GM11168 (cell line): Measurements from ENCODE around the gene LRRTM2.

Source experiments
- in situ Hi-C: fragments of 300-500 bp; cut with MboI; formaldehyde crosslinking; loops from one replicate; pipeline ENCODE4 v1.12.0; 2022; ENCODE audit warnings: low sequenced_read_pairs; ENCODE audit not compliant: unreplicated experiment

The LRRTM2 gene

DNA sequence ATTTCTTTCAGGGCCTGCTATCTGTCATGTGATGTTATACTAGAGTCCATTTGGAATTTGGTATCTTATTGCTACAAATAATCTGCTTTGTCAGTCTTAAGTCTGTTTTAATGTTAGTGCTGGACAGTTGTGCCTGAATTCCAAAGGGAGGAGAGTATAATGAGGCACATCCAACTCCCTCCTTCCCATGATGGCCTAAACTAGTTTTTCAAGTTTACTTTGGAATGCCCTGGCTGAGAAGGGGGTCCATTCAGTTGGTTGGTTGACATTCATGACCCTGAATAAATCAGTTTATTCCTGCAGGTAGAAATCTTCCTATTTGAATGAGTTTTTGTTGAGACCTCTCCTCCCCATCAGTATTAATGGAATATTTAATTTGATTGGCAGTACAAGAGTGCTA is 9.4 kb upstream of the LRRTM2 start:
- in situ Hi-C loops: no loop called here

DNA sequence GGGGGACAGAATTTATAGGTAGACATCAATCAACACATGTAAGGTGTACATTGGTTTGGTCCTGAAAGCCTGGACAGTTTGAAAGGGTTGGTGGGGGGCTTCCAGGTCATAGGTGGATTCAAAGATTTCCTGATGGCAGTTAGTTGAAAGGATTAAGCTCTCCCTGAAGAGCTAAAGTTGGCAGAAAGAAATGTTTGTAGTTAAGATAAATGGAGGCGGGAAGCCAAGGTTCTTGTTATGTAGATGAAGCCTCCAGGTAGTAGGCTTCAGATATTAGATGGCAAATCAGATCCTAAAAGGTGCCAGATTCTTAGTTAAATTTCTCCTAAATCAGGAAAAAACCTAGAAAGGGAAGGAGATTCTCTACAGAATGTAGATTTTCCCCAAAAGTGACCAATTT is 9.0 kb upstream of the LRRTM2 start:
- in situ Hi-C loops: no loop called here

DNA sequence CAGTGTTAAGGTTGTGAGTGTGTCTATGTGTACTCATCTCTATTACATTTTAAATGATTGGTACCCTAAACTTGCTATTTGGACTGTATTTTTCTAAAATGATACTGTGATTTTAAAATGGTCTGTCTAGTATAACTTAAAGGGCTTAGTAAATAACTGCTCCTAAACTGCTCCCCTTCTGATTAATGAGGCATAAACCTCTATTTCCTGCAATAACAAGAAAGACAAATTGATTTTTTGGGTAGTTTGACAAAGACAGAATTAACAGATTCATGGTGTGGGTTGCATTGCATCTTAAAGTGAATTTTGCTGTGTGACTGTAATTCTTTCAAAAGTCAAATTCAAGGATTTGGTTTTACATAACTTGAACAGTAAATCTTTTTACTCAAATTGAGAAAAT is 8.1 kb upstream of the LRRTM2 start:
- in situ Hi-C loops: no loop called here

DNA sequence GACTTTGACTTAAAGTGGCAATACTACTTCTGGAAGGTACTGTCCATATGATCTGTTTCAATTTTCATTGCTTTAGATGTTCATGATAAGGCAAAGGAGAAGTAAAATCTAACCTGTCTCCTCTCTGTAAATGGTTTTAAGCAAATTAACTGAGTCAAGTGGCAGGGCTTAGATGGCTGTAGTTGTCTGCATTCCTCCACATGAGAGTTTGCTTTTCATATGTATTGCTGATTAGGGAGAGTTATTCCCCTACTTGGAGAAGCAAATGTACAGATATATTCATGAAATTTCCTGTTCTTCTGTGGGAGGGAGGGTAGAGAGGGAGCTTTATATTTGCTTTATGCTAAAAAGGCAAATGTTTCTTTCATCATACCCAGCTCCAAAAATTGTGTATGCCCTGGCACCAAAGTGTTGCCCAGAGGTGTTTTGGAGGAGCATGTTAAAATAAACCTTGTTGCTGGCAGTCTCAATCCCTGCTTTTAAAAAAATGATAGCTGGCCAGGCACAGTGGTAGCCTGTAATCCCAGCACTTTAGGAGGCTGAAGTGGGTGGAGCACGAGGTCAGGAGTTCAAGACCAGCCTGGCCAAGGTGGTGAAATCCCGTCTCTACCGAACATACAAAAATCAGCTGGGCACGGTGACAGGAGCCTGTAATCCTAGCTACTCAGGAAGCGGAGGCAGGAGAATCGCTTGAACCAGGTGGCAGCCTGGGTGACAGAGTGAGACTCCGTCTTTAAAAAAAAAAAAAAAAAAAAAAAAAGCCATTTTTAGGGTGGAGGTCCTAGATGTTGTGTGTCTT is 3.5 kb upstream of the LRRTM2 start:
- in situ Hi-C loops: no loop called here

DNA sequence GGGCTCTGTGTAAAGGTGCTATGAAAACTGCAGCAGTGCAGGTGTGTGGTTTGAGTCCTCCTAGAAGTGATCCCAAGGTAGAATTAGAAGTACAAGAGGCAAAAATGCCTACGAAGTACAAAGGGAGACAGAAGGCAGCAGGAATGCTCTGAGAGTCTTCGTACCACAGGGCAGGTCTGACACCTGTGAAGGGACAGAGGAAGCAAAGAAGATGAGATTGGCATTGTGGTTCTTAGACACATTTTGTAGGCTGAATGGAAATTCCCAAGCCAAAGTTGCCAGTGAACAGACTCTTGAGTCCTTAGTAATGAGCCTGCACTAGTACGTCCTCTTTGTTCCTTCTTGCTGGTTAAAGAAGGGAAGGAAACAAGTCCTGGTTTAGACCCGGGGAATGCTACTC is 1.7 kb upstream of the LRRTM2 start:
- in situ Hi-C loops: no loop called here

DNA sequence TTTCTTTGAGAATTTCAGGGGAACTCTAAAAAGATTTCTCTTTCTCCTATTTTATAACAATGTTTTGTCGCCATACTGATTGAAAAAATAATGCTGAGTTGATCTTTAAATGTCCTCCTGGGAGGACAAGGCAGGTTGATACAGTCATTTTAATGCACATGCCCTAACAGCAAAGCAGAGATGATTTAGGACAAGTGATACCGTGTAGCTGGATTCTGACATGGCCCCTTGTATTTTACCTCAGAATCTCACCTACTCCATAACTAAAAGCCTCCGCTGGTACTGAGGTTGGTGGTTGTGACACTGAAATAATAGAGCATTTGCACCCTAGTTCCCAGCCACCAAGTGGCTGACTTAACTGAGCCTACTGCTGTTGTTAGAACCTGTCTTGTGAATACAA is 811 bp upstream of the LRRTM2 start:
- in situ Hi-C loops: no loop called here

DNA sequence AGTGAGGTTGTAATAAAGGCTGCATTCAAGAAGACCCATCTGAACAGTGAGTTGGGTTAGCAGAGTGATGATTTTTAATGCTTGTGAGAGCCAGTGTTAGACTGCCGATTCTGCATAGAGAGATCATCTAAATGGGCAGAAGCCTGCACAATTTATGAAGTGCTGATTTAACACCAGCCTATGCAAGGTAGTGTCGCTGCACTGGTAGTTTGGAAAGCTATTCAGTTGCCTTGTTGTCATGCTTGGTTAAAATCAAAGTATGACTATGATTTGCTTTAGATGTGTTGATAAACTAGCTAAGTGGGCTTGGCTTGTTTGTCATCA is 379 bp upstream of the LRRTM2 start:
- in situ Hi-C loops: no loop called here

DNA sequence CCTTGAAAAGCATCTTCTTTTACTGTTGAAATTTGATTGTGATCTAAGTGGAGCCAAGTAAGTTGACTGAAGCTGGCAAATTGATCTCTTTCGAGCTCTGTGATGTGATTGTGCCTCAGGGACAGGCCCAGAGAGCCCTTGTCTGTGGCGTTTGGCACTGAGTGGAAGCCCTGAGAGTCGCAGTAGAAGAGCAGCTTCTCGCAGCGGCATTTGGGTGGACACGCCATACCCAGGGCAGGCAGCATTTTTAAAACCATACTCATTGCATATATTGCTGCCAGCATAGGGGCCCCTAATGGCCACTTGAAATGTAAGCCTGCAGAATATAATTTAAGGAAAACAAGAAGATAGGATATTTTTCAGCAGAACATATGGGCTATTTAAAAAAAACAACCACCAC is 894 bp downstream of the LRRTM2 start:
- in situ Hi-C loops: no loop called here

DNA sequence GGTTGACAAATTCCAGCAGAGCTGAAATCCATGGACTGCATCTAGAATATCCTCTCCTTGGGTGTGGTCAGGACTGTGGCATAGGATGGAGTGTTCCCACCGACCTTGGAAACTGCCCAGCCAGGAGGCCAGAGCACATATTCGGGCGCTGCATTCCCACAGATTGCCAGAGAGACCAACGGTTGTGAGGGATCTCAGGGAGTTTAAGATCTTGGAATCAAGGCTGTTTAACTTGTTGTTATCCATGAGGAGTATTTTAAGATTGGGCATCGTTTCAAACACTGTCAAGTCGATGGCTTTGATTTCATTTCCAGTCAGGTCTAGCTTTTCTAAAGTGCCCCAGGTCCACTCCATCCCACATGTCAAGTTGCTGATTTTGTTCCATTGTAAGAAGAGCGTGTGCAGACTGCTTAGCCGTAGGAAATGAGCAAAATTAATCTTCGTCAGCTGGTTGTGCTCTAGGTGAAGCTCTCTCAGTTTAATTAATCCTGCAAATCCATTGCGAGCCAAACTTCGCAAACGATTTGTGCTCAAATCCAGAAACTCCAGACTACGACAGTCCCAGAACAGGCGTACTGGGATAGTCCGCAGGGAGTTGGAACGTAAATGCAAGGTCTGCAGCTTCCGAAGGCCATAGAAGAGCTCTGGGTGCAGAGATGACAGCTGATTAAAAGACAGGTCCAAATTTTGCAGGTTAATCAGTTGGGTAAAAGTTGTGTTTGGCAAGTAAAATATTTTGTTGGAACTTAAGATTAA is 1.5 kb downstream of the LRRTM2 start:
- in situ Hi-C loops: no loop called here

DNA sequence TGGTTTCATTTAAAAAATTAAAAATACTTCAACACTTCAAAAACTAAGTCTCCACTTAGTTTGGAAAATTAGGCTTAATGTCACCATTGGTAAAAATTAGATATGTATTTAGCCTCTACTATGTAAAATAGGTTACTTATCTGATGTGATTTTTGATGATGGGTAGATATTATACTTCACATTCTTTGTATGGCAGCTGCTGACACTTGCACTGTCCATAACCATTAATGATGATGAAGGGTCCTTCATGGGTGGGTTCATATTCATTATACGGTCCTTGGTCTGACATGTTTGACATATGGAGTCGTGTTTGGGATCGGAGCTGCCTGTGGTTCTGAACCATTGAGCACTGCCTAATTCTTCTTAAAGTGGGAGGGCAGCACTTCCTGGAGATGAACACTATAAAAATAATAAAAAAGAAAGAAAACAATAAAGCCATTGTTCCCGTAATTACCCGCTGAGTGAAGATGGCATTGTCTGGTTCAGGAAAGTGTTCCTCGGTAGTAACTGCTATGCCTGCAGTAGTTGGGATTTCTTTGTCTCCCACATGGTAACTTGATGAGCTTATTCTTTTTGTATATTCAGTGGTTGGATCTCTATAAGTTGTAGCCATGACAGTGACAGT is 2.2 kb downstream of the LRRTM2 start:
- in situ Hi-C loops: no loop called here

DNA sequence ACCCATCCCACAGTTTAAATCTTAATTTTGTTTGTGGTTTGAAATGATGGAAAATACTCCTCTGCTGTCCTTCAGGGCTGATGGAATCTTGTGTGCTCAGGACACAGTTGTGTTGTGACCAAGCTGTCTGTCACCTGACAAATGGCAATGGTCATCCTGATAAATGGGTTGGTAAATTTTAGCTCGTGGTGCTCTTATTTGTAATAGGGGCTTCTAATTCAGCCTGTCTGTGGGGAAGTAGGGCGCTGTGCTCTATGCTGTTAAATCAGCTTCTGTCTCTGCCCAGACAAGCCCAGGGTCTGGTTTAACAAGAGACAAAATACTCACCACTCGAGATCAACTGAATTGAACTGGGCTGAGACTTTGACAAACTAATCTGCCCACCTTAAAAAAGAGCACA is 4.5 kb downstream of the LRRTM2 start:
- in situ Hi-C loops: no loop called here

DNA sequence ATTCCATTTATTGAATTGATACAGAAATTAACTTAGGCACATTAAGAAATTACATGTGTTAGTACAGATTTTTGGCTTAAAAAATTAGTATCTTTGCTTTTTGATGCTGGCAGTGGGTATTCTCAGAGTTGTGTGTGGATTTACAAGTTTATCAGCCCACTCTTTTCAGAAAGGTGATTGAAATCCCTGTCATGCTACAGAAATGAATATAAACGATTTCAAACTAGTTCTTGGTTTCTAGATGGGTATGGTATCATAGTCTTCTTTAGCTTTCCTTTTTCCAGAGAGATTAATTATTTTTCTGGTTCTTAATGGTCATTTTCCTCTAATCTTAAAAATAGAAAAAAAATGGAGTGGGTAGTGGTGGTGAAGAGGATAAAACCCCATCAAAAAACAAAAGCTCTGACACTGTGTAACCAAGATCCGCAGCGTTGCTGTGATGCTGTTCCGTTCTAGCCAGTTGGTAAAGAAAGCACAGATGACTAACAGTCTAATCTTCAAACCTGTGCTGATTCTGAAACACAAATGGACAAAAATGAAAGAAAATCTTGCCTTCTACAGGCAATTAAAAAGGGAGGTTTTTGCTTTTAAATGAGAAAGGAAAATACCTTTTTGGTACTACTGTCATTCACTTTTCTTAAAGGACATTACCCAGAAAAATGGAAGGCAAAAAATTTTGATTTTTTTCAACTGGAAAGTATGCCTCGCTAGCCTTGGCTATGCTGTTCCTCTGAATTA is 5.2 kb downstream of the LRRTM2 start:
- in situ Hi-C loops: no loop called here

DNA sequence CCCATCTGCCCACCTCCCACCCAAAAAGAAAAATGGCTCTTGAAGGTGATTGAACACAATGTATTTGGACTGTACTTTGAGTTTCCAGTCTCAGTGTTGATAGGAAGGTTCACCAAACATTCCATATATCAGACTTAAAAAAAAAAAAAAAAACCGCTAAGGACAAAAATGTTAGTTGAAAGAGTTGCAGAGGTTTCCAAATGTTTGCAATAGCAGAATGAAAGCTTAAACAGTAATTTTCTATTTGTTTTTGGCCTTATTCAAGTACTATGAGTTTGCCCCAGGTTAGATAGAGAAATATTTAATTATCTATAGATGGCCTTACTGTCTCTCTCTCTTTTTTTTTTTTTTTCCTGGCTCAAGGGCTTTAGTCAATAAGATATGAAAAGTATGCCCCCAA is 6.1 kb downstream of the LRRTM2 start:
- in situ Hi-C loops: no loop called here

DNA sequence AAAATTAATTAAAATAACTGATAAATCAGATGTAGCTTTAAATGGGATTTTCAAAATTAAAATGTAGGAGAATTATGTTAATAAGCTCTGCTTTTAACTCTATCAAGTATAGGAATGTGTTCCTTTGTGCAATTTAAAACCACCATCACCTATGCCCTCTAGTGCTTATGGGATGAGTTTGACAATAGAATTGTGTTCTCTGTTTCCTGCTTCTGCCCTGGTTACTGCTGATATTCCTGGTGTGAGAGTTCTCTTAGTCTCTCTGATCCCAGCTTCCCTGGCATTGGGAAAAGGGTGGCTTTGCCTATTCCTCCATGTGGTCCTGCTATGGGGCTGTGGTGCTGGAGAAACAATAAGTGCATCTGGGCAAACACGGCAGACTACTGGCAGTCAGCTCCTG is 8.1 kb downstream of the LRRTM2 start:
- in situ Hi-C loops: no loop called here

DNA sequence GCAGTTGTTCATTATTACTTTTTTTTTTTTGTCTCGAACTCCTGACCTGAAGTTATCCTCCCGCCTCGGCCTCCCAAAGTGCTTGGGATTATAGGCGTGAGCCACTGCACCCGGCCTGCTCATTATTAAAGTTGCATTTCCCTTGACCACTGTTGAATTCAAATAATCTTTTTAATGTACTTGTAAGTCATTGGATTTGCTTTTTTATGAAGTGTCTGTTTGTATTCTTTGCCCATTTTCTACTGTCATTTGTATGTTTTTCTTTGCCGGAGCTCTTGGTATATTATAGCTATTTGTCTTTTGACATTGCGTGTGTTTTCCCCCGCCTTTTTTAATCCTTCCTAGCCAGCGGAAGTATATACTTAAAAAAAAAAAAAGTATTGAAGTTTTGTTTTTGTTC is 22.0 kb downstream of the LRRTM2 start:
- in situ Hi-C loops: no loop called here

DNA sequence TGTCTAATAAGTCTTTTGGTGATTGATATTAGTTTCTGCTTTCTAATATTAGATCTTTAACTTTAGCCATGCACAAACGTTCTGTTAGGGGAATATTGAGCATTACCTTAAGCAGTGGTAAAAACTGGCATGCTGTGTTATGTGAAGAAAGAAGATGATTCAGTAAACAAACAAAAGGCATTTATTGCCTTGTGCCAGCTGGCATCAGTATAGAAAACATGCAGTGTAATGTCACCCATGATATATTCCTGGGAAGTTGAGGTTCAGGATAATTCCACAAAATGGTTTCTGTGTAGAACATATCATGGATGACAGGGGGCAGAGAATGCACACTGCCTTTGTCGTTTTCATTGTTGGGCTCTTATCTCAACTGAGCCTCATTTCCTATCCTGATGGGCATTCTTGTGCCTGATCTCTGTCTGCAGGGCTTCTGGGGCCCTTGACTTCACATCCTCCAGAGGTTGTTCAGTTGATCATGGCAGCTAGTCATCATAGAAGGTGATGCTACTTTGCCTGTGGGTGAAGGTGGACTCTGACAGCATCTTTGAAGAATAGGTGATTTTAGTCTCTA is 24.2 kb downstream of the LRRTM2 start:
- in situ Hi-C loops: no loop called here

DNA sequence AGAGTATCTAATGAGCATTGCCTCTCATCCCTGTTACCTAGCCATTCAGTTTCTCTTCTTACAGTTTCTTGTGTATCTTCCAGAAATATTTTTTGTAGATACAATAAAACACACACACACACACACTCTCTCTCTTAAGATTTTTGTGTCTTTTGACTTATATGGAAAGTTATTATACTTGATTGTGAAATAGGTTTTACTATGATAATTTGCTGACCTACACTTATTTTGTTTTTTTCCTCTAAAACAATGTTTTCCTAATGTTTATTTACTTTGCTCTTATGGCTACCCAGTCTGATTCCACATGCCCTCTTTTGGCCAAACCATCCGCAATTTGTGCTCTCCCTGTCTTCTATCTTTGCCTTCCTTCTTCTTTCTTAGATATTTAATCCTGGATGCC is 25.3 kb downstream of the LRRTM2 start:
- in situ Hi-C loops: no loop called here

DNA sequence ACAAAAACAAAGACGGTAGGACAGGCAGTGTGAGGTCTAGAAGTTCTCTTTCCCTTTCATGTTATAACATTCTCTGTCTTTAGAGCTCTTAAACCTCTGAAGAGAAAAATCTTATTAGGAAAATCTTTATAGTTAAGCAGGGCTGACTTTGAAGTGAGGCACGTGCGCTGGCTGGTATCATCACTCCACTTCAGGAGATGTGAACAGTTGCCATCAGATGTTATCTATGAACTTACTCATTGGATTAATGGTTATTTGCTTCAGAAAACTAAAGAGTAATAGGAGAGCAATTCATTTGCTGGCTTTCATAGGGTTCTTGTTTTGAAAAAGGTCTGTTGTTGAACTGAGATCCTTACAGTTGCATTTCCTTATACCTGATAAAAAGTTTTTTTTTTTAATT is 25.7 kb downstream of the LRRTM2 start:
- in situ Hi-C loops: no loop called here

DNA sequence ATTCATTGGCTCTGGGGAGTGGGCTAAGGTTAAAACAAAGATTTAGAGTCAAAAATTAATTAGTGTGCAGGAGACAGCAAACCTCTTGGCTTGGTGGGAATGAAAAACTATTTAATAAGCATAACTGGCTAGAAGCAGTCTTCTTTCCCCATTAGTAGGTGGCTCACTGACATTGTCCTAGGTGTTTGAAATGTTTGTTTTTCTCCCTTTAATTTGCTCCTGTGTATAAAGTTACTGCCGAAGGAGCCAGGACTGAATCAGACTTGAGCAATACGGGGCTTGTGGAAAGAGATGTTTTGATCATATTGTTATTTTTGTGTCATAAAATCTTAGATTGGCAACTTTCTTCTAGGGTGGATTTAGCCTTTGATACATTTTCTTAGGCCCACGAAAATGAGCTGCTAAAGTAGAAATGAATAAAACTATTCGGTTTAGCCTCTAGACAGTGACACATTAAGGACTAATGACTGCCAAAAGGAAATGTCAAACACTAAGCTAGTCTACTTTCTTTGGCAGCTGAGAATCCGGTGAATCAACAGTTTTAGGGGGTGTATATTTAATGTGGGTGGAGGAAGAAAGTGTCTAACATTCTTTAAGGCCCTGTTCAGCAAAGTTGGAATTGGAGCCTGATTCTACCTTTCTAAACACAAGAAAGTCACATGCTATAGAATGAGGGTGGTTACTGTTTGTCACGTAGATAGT is 30.2 kb downstream of the LRRTM2 start:
- in situ Hi-C loops: no loop called here

DNA sequence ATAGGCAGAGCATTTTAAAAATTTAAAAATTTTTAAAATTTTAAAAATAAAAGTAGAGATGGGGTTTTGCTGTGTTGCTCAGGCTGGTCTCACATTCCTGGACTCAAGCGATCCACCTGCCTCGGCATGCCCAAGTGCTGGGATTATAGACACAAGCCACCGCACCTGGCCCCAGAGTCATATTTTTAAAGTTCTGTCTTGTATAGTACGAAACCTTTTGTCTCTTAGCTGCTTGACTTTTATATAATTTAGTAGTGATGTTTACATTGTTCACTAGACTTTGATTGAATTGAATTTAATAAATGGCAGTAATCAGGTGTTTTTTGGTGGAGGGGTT is 31.0 kb downstream of the LRRTM2 start:
- in situ Hi-C loops: no loop called here
